ENCODE results near the gene RBM4. TPM values are rescaled to one million over a fixed set of nuclear protein-coding genes. Genes with fewer than 3 reads are reported as not detected.

The RBM4 gene
- total and polyA plus RNA-seq, 2 of the 13 experiments (the other 11 are each of a cell fraction or from before 2014, with no cell fraction given): 126 to 136 TPM

DNA sequence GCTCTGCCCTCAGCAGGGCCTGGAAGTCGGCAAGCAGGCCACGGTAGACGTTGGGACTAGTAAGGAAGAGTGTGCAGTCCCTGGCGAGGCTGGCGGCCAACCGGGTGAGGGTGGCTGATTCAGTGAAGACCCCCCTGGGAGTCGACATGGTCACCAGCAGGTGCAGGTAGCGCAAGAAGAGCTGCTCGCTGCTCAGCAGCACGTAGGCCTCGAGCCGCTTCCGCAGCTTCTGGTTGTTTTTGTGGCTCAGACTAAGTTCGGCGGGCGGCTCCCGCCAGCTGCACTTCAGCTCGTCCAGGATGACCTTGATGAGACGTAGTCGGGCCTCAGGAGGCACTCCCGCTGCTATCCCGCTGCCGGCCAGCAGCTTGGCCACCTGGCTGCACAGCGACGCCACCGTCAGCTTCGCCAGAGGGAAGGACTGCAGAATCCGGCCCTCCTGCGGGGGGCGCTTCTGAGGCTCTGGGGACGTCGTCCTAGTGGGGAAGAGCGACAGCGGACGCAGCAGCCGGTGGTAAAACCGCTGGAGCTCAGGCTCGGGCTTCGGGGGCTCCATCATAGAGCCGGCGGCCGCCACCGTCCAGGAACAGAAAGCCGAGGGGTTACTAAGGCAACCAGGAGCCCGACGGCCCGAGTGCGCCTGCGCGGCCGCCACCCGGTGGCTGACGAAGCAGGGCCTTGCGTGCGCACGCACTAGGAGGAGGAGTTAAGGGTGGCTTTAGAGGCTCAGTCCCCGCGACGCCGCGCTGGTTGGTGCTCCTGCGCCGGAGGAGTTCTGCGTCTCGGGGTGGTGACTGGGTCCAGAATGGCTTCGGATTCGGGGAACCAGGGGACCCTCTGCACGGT lies 45.8 kb upstream of the RBM4 start, which contains the start of the genes CCDC87 and CCS (continued):
- TF ChIP-seq, protein P1, sequence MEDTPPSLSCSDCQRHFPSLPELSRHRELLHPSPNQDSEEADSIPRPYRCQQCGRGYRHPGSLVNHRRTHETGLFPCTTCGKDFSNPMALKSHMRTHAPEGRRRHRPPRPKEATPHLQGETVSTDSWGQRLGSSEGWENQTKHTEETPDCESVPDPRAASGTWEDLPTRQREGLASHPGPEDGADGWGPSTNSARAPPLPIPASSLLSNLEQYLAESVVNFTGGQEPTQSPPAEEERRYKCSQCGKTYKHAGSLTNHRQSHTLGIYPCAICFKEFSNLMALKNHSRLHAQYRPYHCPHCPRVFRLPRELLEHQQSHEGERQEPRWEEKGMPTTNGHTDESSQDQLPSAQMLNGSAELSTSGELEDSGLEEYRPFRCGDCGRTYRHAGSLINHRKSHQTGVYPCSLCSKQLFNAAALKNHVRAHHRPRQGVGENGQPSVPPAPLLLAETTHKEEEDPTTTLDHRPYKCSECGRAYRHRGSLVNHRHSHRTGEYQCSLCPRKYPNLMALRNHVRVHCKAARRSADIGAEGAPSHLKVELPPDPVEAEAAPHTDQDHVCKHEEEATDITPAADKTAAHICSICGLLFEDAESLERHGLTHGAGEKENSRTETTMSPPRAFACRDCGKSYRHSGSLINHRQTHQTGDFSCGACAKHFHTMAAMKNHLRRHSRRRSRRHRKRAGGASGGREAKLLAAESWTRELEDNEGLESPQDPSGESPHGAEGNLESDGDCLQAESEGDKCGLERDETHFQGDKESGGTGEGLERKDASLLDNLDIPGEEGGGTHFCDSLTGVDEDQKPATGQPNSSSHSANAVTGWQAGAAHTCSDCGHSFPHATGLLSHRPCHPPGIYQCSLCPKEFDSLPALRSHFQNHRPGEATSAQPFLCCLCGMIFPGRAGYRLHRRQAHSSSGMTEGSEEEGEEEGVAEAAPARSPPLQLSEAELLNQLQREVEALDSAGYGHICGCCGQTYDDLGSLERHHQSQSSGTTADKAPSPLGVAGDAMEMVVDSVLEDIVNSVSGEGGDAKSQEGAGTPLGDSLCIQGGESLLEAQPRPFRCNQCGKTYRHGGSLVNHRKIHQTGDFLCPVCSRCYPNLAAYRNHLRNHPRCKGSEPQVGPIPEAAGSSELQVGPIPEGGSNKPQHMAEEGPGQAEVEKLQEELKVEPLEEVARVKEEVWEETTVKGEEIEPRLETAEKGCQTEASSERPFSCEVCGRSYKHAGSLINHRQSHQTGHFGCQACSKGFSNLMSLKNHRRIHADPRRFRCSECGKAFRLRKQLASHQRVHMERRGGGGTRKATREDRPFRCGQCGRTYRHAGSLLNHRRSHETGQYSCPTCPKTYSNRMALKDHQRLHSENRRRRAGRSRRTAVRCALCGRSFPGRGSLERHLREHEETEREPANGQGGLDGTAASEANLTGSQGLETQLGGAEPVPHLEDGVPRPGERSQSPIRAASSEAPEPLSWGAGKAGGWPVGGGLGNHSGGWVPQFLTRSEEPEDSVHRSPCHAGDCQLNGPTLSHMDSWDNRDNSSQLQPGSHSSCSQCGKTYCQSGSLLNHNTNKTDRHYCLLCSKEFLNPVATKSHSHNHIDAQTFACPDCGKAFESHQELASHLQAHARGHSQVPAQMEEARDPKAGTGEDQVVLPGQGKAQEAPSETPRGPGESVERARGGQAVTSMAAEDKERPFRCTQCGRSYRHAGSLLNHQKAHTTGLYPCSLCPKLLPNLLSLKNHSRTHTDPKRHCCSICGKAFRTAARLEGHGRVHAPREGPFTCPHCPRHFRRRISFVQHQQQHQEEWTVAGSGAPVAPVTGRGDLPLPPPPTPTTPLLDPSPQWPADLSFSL (CRISPR knock-in tag; IDR thresholded peaks at IDR 0.05): peak; percentile 43; the same call in 1 of the 2 replicates
- TF ChIP-seq JUNB (CRISPR knock-in tag; IDR thresholded peaks at IDR 0.05; ENCODE audit: borderline replicate concordance) (no peak), TBP (CRISPR knock-in tag; IDR thresholded peaks at IDR 0.05) (0 out of 2 replicates have a peak, but pooled peaks have one; percentile 62), PHF5A (CRISPR knock-in tag; IDR thresholded peaks at IDR 0.05; ENCODE audit: low read depth, unreplicated experiment) (peak; percentile 66), ZNF33A (CRISPR knock-in tag; IDR thresholded peaks at IDR 0.05; ENCODE audit: borderline replicate concordance) (no peak), ZNF614 (CRISPR knock-in tag; IDR thresholded peaks at IDR 0.05; ENCODE audit: borderline replicate concordance) (peak; percentile 74; the same call in 1 of the 2 replicates), POLR2G (IDR thresholded peaks at IDR 0.05; ENCODE audit: low read depth, low read length) (peak; percentile 95), ZNF441 (CRISPR knock-in tag; IDR thresholded peaks at IDR 0.05; ENCODE audit: borderline replicate concordance) (peak; percentile 7; the same call in 1 of the 2 replicates), TIGD3 (CRISPR knock-in tag; IDR thresholded peaks at IDR 0.05; ENCODE audit: borderline replicate concordance) (0 out of 2 replicates have a peak, but pooled peaks have one; percentile 39), HMG20B (CRISPR knock-in tag; conservative IDR thresholded peaks at IDR 0.05) (0 out of 2 replicates have a peak, but pooled peaks have one; percentile 38), ZNF143 (CRISPR knock-in tag; IDR thresholded peaks at IDR 0.05) (peak; percentile 61; the same call in 1 of the 2 replicates)
- TF ChIP-seq, protein P2, sequence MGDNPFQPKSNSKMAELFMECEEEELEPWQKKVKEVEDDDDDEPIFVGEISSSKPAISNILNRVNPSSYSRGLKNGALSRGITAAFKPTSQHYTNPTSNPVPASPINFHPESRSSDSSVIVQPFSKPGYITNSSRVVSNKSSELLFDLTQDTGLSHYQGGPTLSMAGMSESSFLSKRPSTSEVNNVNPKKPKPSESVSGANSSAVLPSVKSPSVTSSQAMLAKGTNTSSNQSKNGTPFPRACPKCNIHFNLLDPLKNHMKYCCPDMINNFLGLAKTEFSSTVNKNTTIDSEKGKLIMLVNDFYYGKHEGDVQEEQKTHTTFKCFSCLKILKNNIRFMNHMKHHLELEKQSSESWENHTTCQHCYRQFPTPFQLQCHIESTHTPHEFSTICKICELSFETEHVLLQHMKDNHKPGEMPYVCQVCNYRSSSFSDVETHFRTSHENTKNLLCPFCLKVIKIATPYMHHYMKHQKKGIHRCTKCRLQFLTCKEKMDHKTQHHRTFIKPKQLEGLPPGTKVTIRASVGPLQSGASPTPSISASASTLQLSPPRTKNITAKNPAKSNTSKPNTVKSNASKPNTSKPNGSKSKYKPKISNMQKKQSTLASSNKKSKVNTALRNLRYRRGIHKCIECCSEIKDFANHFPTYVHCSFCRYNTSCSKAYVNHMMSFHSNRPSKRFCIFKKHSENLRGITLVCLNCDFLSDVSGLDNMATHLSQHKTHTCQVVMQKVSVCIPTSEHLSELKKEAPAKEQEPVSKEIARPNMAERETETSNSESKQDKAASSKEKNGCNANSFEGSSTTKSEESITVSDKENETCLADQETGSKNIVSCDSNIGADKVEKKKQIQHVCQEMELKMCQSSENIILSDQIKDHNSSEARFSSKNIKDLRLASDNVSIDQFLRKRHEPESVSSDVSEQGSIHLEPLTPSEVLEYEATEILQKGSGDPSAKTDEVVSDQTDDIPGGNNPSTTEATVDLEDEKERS (CRISPR knock-in tag; IDR thresholded peaks at IDR 0.05): 0 out of 2 replicates have a peak, but pooled peaks have one; percentile 26
- TF ChIP-seq, protein P3, sequence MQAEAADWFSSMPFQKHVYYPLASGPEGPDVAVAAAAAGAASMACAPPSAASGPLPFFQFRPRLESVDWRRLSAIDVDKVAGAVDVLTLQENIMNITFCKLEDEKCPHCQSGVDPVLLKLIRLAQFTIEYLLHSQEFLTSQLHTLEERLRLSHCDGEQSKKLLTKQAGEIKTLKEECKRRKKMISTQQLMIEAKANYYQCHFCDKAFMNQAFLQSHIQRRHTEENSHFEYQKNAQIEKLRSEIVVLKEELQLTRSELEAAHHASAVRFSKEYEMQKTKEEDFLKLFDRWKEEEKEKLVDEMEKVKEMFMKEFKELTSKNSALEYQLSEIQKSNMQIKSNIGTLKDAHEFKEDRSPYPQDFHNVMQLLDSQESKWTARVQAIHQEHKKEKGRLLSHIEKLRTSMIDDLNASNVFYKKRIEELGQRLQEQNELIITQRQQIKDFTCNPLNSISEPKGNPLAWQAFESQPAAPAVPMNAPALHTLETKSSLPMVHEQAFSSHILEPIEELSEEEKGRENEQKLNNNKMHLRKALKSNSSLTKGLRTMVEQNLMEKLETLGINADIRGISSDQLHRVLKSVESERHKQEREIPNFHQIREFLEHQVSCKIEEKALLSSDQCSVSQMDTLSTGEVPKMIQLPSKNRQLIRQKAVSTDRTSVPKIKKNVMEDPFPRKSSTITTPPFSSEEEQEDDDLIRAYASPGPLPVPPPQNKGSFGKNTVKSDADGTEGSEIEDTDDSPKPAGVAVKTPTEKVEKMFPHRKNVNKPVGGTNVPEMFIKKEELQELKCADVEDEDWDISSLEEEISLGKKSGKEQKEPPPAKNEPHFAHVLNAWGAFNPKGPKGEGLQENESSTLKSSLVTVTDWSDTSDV (CRISPR knock-in tag; IDR thresholded peaks at IDR 0.05): no peak; the same call in 1 of the 2 replicates

Measured in HepG2 (cell line).